ENCODE data around the gene LYPD1. TPM values are rescaled to one million over a fixed set of nuclear protein-coding genes. Genes with fewer than 3 reads are reported as not detected.

Gene LYPD1
- total RNA-seq, 1 experiment from 2014 or later: not detected

DNA sequence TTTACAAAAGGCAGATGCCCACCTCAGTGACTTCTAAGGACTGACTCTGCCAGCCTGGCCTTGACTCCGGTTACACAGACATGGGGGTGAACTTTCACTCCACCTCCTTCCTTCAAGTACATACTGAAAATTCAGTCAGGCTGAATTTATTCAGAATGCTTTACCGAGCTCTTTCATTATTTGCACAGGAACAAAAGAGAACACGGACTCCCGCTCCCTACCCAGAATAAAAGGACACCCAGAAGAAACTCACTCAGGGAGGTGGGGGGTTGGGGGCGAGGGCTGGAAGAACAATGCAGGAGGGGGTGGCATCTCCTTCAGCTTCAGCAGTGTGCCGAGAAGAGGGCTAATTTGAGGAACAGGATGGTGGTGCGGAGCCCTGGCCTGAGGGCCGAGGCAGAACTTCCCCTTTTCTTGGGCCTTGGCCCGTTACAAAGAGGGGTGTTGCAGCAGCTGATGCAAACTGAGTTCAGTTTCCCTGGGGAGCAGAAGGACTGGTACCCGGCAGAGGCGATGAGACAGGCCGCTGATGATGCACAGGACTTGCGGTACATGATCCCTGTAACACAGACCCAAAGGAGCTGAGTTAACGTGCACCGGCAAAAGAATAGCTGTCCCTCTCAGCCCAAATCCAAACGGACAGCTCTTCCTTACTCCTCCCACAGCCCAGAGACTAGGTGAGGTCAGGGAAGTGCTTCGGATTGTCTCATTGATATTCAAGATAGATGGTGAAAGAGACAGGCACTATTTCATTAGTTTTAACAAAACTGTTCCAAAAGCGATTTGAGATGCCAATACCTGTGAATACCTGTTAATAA lies 24.1 kb downstream of the LYPD1 start:
- intact Hi-C loops (cut with micrococcal nuclease): no loop called here
- Mint-ChIP-seq H3K27ac (ENCODE audit: low read depth, unreplicated experiment) (no peak overlapping the region), H3K36me3 (ENCODE audit: insufficient read depth, unreplicated experiment) (peaks cover 5% of the 10 kb centered on the region), H3K4me3 (ENCODE audit: unreplicated experiment) (no peak overlapping the region), H3K9me3 (ENCODE audit: unreplicated experiment) (no peaks in the 10 kb centered on the region), H3K27me3 (ENCODE audit: insufficient read depth, unreplicated experiment) (no peaks in the 10 kb centered on the region), H3K4me1 (ENCODE audit: insufficient read depth, unreplicated experiment) (no peaks in the 10 kb centered on the region)
- CTCF ChIA-PET: interaction anchor here (0.6 to 1.5 kb wide), 4 partner anchors 9 to 38 kb away, joined by 3 to 7 read pairs (median 3); no protein-coding TSS in a partner anchor
- TF ChIP-seq, protein P1, sequence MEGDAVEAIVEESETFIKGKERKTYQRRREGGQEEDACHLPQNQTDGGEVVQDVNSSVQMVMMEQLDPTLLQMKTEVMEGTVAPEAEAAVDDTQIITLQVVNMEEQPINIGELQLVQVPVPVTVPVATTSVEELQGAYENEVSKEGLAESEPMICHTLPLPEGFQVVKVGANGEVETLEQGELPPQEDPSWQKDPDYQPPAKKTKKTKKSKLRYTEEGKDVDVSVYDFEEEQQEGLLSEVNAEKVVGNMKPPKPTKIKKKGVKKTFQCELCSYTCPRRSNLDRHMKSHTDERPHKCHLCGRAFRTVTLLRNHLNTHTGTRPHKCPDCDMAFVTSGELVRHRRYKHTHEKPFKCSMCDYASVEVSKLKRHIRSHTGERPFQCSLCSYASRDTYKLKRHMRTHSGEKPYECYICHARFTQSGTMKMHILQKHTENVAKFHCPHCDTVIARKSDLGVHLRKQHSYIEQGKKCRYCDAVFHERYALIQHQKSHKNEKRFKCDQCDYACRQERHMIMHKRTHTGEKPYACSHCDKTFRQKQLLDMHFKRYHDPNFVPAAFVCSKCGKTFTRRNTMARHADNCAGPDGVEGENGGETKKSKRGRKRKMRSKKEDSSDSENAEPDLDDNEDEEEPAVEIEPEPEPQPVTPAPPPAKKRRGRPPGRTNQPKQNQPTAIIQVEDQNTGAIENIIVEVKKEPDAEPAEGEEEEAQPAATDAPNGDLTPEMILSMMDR (IDR thresholded peaks at IDR 0.05; ENCODE audit: unreplicated experiment): no peak
- no peak for DNase-seq (ENCODE audit: unreplicated experiment)
- POLR2A ChIA-PET: no interaction called here
- no TSS peak for BruUV-seq (replicated peaks)

DNA sequence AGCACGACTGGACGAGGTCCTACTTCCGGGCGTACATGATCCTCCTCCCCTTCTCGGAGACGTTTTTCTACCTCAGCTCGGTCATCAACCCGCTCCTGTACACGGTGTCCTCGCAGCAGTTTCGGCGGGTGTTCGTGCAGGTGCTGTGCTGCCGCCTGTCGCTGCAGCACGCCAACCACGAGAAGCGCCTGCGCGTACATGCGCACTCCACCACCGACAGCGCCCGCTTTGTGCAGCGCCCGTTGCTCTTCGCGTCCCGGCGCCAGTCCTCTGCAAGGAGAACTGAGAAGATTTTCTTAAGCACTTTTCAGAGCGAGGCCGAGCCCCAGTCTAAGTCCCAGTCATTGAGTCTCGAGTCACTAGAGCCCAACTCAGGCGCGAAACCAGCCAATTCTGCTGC lies 24.8 kb downstream of the LYPD1 start:
- CTCF ChIA-PET: interaction anchor here (0.6 to 1.3 kb wide), 2 partner anchors 8 to 38 kb away, joined by 3 to 7 read pairs; no protein-coding TSS in a partner anchor

DNA sequence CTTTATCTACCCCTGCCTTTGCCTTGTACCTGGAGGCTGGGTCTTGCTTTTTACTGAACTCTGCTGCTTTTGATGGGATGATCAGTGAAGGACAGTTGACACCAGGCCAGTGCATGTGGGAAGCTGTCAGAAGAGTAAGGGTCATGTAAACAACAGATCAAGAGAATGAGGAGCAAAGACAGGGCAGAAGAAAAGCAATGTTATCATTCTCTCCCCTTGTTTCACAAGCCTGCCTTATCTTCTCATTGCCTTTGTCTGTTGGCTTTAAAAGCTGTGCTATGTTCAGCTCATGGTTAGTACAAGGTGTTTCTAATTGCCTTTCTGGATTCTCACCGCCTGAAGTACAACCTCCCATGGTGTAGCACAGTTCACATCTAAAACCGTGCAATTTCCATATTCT lies 27.6 kb downstream of the LYPD1 start:
- DNase-seq (ENCODE audit: unreplicated experiment): no peak
- TF ChIP-seq, protein P1 (IDR thresholded peaks at IDR 0.05; ENCODE audit: unreplicated experiment): no peak
- peaks cover 5% of the 10 kb centered on the region for H3K36me3 Mint-ChIP-seq (ENCODE audit: insufficient read depth, unreplicated experiment)
- H3K27me3 Mint-ChIP-seq (ENCODE audit: insufficient read depth, unreplicated experiment): no peaks in the 10 kb centered on the region
- no TSS peak for BruUV-seq (replicated peaks)
- intact Hi-C loops (cut with micrococcal nuclease): no loop called here
- H3K9me3 Mint-ChIP-seq (ENCODE audit: unreplicated experiment): no peaks in the 10 kb centered on the region
- no peaks in the 10 kb centered on the region for H3K4me1 Mint-ChIP-seq (ENCODE audit: insufficient read depth, unreplicated experiment)
- POLR2A ChIA-PET: no interaction called here
- no peak overlapping the region for H3K4me3 Mint-ChIP-seq (ENCODE audit: unreplicated experiment)
- H3K27ac Mint-ChIP-seq (ENCODE audit: low read depth, unreplicated experiment): no peak overlapping the region
- CTCF ChIA-PET: interaction anchor here (0.6 kb wide), 2 partner anchors 74 to 325 kb away, joined by 3 read pairs; no protein-coding TSS in a partner anchor

More for the DNA sequence above, 24.8 kb downstream of the LYPD1 start:
- no peaks in the 10 kb centered on the region for H3K9me3 Mint-ChIP-seq (ENCODE audit: unreplicated experiment)
- H3K36me3 Mint-ChIP-seq (ENCODE audit: insufficient read depth, unreplicated experiment): peaks cover 5% of the 10 kb centered on the region
- no TSS peak for BruUV-seq (replicated peaks)
- no peak overlapping the region for H3K4me3 Mint-ChIP-seq (ENCODE audit: unreplicated experiment)
- no peaks in the 10 kb centered on the region for H3K27me3 Mint-ChIP-seq (ENCODE audit: insufficient read depth, unreplicated experiment)
- intact Hi-C loops (cut with micrococcal nuclease): no loop called here
- DNase-seq (ENCODE audit: unreplicated experiment): no peak
- H3K27ac Mint-ChIP-seq (ENCODE audit: low read depth, unreplicated experiment): no peak overlapping the region
- TF ChIP-seq, protein P1 (IDR thresholded peaks at IDR 0.05; ENCODE audit: unreplicated experiment): no peak
- POLR2A ChIA-PET: no interaction called here
- H3K4me1 Mint-ChIP-seq (ENCODE audit: insufficient read depth, unreplicated experiment): no peaks in the 10 kb centered on the region

DNA sequence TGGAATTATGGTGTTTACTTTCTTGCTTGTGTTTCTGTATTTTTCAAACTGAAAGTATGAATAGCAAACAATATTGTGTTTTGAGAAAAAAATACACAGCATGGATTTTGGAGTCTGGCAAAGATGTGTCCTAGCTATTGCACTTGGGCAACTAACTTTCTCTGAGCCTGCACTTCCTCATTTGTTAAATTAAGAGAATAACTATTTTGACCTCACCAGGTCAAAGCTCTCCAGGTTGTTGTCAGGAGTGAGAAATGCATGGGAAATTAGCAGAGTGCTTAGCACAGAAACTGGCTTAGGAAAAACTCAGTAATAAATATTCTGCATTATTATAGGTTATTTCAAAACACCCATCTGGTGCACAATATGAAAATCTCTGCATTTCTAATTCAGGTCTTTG lies 28.2 kb downstream of the LYPD1 start:
- no peak for DNase-seq (ENCODE audit: unreplicated experiment)
- H3K9me3 Mint-ChIP-seq (ENCODE audit: unreplicated experiment): no peaks in the 10 kb centered on the region
- intact Hi-C loops (cut with micrococcal nuclease): no loop called here
- BruUV-seq (replicated peaks): no TSS peak
- no peak overlapping the region for H3K27ac Mint-ChIP-seq (ENCODE audit: low read depth, unreplicated experiment)
- TF ChIP-seq, protein P1 (IDR thresholded peaks at IDR 0.05; ENCODE audit: unreplicated experiment): no peak
- ChIA-PET POLR2A (no interaction called here), CTCF (interaction anchor here (0.6 kb wide), 2 partner anchors 73 to 326 kb away, joined by 3 read pairs; no protein-coding TSS in a partner anchor)
- no peak overlapping the region for H3K4me3 Mint-ChIP-seq (ENCODE audit: unreplicated experiment)
- no peaks in the 10 kb centered on the region for H3K27me3 Mint-ChIP-seq (ENCODE audit: insufficient read depth, unreplicated experiment)
- no peaks in the 10 kb centered on the region for H3K4me1 Mint-ChIP-seq (ENCODE audit: insufficient read depth, unreplicated experiment)
- H3K36me3 Mint-ChIP-seq (ENCODE audit: insufficient read depth, unreplicated experiment): peaks cover 5% of the 10 kb centered on the region

Measured in MCF 10A (cell line).